Mesenteric fat pad (tissue), 1 donor: ENCODE data around the gene SLC38A11. TPM values are rescaled to one million over a fixed set of nuclear protein-coding genes. Genes with fewer than 3 reads are reported as not detected.
"Not testable (repeated sequence)": the region's sequence is repeated elsewhere in the genome, so short reads cannot be mapped to it uniquely, and the experiment has no call there.

Experiments
- DNase-seq: peaks from one replicate; pipeline ENCODE4 v3.0.0-alpha.2; 2020; ENCODE audit warnings: low spot score
- total RNA-seq: library from RNA; stranded (reverse); fragmentation: NEBNext Ultra II Directional; extraction: Animal tissue kit (Norgen Biotek cat#: 25700); gene quantifications from one replicate; pipeline ENCODE4 v1.2.1, GENCODE V29; 2021
- donor health status: DM: yes; HTN: yes; CAD: no.

The SLC38A11 gene
- total RNA-seq, 1 donor from 2014 or later = 1.1 TPM

- DNase-seq = no peak
These were observed 73.8 kb downstream of the SLC38A11 start for GRCh38 chr2:164881524-164881923.

- DNase-seq = no peak
These were observed 75.3 kb downstream of the SLC38A11 start for GRCh38 chr2:164879901-164880535.

GRCh38 chr2:164877927-164878326 is 77.4 kb downstream of the SLC38A11 start:
- no peak for DNase-seq

GRCh38 chr2:164877169-164877568 is 78.2 kb downstream of the SLC38A11 start:
- no peak for DNase-seq

- no peak for DNase-seq
These were observed 79.8 kb downstream of the SLC38A11 start for GRCh38 chr2:164875334-164876205.

- no peak for DNase-seq
These were observed 82.0 kb downstream of the SLC38A11 start for GRCh38 chr2:164873210-164873908.

GRCh38 chr2:164871404-164871803 is 83.9 kb downstream of the SLC38A11 start:
- DNase-seq = no peak

GRCh38 chr2:164869420-164869772 is 85.9 kb downstream of the SLC38A11 start:
- no peak for DNase-seq

- no peak for DNase-seq
These were observed 86.5 kb downstream of the SLC38A11 start for GRCh38 chr2:164868563-164869419.

- no peak for DNase-seq
These were observed 87.4 kb downstream of the SLC38A11 start for GRCh38 chr2:164867779-164868397.

GRCh38 chr2:164866381-164866780 is 88.9 kb downstream of the SLC38A11 start:
- DNase-seq = not testable (repeated sequence)

- DNase-seq = no peak
These were observed 94.7 kb downstream of the SLC38A11 start for GRCh38 chr2:164860694-164861042.

- DNase-seq = not testable (repeated sequence)
These were observed 95.2 kb downstream of the SLC38A11 start for GRCh38 chr2:164859906-164860693.

- no peak for DNase-seq
These were observed 96.0 kb downstream of the SLC38A11 start for GRCh38 chr2:164859251-164859818.

GRCh38 chr2:164852086-164852485 is 103.2 kb downstream of the SLC38A11 start:
- DNase-seq = no peak

GRCh38 chr2:164850235-164850634 is 105.1 kb downstream of the SLC38A11 start:
- no peak for DNase-seq

GRCh38 chr2:164849506-164849905 is 105.8 kb downstream of the SLC38A11 start:
- no peak for DNase-seq

- no peak for DNase-seq
These were observed 107.2 kb downstream of the SLC38A11 start for GRCh38 chr2:164847981-164848741.

GRCh38 chr2:164847291-164847690 is 108.0 kb downstream of the SLC38A11 start:
- DNase-seq = no peak
